Activated CD8-positive, alpha-beta memory T cell treated with anti-CD3 and anti-CD28 coated beads for 24 hours (primary cell): ENCODE results near the gene HSD3B7.

Experiments used
- DNase-seq: peaks from one replicate; pipeline ENCODE4 v3.0.0-alpha.2; 2020

HSD3B7 gene

DNA sequence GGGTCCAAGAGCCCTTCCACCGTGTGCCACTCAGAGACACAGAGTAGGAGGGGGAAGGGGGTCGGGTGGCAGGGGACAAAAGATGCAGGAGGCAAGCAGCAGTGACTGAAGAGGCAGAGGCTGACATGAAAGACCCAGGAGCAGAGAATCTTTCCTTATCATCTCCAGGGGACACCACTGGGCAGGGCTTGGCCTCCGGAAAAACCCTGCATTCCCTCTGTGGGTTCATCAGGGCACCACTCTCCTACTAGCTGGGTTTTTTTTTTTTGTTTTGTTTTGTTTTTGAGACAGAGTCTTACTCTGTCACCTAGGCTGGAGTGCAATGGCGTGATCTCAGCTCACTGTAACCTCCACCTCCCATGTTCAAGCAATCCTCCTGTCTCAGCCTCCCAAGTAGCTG, 46.3 kb downstream of the HSD3B7 start:
- DNase-seq = no peak

DNA sequence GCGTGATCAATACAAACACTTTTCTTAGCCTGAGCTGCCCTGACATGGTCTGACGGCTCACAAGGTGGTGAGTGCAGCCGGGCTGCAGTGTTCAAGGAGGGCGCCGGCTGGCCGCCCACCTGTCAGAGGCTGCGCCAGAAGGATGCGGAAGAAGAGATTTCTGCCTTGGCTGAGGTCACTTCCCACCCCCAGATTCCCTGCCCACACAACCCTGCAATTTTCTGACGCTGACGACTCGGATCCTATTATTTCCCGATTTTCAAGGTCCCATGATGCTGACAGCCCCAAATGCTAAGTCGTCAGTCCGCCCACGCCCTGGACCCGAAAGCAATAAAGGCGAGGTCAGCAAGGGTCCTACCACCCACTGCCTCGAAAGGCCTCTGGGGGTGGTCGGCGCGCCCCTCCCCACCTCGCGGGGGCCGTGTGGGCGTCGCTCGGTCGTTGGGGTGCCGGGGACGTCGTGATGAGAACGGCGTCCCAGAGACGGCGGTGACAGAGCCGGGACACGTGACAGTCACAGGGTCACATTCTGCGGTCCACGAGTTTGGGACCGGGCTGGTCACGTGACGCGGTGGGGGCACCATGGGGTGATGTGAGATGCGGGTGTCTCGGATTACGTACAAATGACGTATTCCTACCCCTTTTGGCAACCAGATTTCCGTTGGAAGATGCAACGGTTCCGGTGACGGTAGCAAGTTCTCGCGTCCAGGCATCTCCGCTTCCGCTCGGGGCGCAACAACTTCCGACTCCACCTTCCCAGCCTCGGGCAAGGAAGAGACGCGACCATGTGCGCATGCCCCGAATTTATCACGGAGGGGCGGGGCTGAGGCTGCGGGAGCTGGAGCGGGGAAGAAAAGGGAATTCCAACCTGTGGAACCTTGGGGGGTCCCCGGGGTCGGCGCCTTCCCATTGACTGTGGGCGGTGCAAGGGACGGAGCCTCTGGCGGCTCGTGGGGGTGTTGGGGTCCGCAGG, 48.0 kb downstream of the HSD3B7 start, which contains the start of gene STX4:
Gene STX4, plus strand, starts transcription at position 823 of the 973 bp plus-strand sequence. CDS start 248 bp downstream, outside the sequence.
- DNase-seq = peak; percentile 98

DNA sequence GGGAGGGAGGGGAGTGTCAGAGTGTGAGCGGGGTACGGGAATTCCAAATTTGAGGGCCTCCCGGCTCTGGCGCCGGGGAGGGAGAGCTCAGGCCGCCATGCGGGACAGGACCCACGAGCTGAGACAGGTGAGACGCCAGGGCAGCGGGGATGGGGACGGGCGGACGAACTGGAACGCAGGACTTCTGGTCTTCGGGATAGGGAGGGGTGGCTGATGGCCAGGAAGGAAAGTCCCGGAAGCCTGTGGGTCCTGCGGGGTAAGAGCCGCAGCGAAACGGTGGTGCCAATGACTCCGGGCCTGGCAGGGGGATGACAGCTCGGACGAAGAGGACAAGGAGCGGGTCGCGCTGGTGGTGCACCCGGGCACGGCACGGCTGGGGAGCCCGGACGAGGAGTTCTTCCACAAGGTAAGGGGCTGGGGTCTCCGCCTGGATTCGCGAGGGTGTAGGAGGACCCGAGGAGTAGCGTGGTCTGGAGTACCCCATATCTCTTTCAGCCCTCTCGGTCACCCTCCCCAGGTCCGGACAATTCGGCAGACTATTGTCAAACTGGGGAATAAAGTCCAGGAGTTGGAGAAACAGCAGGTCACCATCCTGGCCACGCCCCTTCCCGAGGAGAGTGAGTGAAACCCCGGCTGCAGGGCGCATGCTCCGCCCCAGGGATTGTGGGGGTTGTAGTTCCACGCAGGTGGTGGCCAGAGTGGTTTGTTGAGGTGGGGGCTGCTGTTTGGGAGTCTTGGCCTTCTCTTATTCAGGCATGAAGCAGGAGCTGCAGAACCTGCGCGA, 48.9 kb downstream of the HSD3B7 start:
- peak; percentile 92 for DNase-seq

DNA sequence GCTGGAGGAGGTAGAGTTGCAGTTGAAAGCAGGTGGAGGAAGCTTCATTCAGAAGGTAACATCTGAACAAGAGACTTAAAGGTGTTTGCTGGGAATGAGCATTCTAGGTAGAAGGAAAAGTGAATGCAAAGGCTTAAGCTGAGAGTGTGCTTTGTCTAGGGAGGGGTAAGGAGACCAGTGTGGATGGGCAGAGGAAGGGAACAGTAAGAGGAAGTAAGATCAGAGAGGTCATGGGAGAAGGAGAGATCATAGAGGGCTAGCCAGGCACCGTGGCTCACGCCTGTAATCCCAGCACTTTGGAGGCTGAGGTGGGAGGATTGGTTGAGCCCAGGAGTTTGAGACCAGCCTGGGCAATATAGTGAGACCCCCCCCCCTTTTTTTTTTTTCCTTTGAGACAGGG, 51.7 kb downstream of the HSD3B7 start:
- DNase-seq = no peak
